ENCODE data around the gene TMEM121B.

DNA sequence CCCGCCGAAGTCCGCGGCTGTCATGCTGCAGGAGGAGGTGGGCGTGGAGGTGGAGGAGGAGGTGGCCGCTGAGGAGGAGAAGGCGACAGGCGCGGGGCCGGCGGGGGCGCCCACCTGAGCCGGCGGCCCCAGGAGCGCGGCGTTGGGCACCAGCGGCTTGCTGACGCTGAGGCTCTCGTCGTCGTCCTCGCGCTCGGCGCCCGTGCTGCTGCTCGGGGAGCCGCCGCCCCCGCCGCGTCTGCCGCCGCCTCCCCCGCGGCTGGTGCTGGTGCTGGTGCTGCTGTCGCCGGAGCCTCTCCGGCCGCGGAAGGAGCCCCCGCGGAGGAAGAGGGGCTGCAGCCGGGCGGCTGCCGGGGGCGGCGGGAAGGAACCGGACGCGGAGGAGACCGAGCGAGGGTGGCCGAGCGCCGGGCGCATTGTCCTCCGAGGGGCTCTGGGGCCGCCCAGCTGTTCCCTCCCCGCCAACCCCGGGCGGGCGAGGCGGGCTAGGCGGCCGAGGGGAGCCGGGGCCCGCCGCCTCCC, 388 bp downstream of the TMEM121B start:
- TF ChIP-seq POLR2A (IDR thresholded peaks at IDR 0.05; ENCODE audit: low read length) (no peak), GATA1 (IDR thresholded peaks at IDR 0.05; ENCODE audit: low read depth, low read length) (no peak)
